ENCODE measurements around the gene PPP4R1.

PPP4R1 gene

DNA sequence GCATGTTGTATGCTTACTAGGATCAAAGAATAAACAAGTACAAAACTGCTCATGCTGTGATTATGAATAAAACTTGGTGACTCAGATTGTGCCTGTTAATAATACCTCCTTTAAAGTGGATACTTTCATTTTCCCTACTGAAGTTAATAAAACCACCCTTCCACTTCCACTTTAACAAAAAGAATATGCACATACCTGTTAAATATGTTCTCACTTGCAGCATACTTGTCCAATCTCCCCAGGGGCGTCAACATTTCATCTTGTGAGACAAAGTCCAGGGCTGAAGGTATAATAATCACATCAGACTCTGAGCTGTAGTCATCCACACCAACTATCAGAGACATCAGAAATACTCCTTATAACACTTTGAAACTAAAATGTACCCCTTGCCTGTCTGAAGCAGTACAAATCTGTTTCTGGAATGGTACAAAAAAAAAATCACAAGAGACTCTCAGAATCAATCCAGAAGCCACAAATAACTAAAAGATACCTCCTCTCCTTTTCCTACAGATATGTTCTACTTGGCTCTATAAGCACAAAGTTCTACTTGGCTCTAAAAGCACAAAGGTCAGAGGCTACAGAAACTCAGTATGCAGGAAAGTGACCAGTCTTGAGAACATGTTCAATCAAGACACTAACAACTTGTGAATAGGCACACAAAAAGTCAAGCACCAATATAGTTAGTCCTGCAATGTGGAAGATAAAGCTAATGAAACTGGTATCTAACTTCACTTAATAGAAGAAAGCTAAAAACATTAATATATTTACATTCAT lies 19.3 kb downstream of the PPP4R1 start:
- DNase-seq (ENCODE audit: low read depth), result no peak

DNA sequence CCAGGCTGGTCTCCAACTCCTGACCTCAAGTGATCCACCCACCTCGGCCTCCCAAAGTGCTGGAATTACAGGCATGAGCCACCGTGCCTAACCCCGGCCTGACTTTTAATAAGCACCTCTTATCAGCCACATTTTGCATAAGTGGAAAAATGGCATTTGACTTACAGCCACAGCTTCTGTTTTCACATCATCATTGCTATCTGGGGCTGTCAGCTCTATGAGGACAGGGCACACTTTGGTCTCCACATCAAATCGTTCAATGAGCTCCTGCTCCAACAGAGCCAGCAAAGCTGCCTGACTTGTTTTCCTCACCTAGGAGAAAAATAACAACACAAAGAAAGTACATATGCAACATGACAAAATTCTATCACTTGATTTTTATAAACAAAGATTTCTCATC lies 26.4 kb downstream of the PPP4R1 start:
- DNase-seq (ENCODE audit: low read depth), result no peak

DNA sequence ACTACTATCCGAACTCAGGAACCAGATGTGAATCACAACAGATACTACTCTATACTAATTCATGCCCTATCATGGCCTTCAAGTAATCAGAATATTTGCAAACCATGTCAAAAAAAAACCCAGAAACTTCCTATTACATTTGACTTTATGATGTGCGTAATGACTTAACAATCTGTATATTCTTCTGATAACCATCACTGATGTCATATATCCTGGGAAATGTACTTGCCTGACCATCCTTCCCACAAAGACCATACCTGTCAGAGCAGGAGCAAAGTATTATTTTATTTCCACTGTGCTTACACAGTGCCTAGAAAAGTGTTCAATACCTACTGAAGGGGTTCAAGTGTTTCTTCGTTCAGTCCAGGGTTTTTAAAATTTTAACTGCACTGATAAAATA lies 27.5 kb downstream of the PPP4R1 start:
- DNase-seq (ENCODE audit: low read depth), result peak; percentile 20

DNA sequence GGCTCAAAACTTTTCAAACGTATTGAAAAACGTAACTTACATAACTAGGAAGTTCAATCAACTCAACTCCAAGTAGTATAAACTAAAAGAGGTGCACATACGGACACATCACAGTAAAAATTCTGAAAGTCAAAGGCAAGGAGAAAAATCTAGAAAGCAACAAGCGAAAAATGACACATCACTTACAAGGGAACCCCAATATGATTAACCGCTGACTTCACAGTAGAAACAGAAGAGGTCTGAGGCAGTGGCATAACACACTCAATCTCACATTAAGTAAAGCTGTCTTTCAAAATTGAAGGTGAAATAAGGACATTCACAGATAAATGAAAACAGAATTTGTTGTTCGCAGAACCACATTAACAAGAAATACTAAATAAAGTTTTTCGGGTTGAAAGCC lies 32.7 kb downstream of the PPP4R1 start:
- DNase-seq (ENCODE audit: low read depth), result no peak

DNA sequence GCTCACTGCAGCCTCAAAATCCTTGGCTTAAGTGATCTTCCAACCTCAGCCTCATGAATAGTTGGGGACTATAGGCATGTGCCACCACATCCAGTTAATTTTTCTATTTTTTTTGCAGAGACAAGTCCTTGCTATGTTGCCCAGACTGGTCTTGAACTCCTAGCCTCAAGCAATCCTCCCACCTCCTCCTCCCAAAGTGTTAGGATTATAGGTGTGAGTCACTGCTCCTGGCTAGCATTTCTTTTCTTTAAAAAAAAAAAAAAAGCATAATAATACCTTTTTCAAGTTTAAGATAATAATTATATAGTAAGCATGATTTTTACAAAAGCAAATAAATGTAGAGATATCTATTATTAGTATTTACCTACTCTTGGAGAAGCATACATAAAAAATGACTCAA lies 36.1 kb downstream of the PPP4R1 start:
- peak; percentile 42 for DNase-seq (ENCODE audit: low read depth)

DNA sequence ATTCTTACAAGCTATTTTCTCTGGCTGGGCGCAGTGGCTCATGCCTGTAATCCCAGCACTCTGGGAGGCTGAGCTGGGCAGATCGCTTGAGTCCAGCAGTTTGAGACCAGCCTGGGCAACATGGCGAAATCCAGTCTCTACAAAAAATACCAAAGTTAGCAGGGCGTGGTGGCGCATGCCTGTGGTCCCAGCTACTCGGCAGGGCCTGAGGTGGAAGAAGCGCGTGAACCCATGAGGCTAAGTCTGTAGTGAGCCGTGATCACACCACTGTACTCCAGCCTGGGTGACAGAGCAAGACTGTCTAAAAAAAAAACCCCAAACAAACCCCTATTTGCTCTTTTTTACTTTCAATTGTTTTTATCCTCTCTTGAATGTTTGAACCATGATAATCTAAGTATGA lies 37.0 kb downstream of the PPP4R1 start:
- DNase-seq (ENCODE audit: low read depth), result peak; percentile 41

DNA sequence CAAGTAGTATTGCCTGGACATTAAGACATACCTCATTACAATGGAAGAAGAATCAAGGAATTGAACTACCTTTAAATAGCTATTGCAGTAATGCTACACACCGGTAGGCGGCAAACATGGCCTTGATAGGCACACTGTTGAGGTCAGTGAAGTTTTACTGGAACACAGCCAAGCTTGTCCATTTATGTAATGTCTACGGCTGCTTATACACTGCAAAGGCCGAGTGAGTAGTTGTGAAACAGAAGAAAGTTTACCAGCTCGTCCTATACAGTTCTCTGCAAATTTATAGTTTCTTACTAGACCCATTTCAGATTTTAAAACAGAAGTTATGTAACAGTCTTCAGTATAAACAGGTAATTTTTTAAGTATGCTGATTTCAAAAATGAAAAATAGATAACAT lies 38.8 kb downstream of the PPP4R1 start:
- DNase-seq (ENCODE audit: low read depth), result peak; percentile 98

DNA sequence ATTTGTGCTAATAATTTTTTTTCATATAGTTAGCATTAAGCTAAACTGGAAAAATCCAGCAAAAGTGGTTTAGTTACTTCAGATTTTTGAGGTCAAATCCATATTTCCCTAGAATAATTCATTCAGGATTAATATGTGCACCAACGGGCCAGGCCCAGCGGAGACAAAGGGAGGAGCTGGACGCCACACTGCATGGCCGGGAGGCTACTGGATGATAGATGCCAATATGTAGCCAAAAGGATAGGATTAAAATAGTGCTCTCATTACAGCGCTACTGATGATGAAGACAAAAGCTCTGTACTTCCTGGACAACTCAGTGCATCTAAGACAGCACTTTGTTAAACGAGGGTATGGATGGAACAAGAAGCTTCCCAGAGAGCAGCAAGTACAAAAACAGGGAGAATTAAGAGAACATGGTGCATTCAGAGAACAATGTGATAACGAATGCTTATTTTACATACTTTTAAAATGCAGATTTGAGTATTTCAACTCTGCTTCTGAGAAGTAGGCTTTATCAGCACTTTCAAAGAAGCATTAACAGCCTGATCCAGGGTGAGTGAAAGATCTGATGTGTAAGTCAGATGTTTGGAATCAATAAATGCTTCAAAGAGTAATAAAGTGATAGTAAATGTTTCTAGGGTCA lies 39.8 kb downstream of the PPP4R1 start:
- no peak for DNase-seq (ENCODE audit: low read depth)

DNA sequence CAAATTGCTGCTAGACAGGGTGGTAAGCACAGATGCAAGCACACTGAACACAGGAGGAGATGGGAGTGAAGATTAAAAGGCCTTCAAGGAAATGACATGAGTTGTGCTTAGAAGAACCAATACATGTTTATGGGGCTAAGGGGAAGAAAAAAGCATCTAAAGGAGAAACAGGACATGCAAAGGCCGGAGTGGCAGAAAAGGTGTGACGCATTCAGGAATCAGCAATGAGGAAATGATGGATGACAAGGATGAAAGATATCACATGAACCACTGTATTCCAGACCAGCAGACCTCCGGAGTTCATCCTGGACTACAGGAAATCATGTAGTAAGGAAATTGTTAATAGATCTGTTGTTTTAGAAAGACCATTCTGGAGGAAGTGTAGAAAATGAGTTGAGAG lies 42.8 kb downstream of the PPP4R1 start:
- no peak for DNase-seq (ENCODE audit: low read depth)

DNA sequence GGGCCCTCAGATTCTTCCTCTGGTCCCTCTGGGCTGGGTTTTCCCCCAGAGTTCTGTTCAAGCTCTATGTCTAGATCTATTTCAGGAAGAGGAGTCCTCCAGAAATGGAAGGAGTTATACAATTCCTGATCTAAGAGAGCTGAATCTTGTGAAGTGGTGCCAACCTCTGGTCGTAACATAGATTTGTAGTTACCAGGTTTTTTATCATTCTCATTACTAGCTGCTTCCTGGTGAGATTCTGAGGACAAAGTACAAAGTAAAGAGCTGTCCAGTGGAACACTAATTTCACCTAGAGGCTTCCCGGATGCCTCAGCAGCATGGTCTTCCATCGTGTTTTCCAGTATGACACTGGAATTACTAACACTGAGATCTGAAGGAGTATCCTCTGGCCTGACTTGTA lies 44.1 kb downstream of the PPP4R1 start:
- DNase-seq (ENCODE audit: low read depth), result no peak

DNA sequence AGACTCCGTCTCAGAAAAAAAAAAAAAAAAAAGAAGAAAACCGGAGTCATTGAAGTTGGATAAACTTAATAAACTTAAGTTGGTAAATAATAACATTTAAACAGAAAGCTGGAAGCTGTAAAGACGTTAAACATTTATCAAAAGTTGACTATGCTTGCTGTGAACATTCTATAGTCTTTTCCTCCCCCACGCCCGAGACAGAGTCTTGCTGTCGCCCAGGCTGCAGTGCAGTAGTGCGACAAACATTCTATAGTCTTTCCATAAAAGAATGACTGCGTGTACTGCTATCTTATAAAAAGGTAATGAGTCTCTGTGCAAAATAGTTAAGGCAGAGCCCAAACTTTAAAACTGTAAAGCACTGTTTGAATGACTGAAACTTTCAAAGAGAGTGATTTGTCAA lies 45.2 kb downstream of the PPP4R1 start:
- DNase-seq (ENCODE audit: low read depth), result no peak

DNA sequence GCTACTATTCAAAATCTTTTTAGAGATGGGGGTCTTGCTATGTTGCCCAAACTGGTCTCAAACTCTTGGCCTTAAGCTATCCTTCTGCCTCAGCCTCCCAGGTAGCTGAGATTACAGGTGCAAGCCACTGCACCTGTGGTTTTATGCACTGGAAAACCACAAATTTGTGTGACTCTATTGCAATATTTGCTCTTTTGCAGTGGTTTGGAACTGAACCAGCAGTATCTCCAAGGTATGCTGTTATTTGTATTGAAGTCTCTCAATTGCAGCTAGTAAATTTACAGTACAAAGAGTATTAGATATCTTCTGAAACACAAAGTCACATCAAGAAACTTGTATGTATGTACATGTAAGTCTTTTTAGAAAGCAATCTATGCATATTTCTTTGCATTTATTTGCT lies 46.2 kb downstream of the PPP4R1 start:
- no peak for DNase-seq (ENCODE audit: low read depth)

DNA sequence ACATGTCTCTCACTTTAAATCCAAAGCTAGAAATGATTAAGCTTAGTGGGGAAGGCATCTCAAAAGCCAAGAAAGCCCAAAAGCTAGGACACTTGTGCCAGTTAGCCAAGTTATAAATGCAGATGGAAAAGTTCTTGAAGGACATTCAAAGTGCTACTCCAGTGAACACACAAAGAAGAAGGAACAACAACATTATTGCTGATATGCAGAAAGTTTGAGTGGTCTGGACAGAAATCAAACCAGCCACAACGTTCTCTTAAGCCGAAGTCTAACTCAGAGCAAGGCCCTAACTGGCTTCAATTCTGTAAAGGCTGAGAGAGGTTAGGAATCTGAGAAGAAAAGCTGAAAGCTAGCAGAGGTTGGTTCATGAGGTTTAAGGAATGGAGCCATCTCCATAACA lies 49.0 kb downstream of the PPP4R1 start:
- DNase-seq (ENCODE audit: low read depth), result no peak

DNA sequence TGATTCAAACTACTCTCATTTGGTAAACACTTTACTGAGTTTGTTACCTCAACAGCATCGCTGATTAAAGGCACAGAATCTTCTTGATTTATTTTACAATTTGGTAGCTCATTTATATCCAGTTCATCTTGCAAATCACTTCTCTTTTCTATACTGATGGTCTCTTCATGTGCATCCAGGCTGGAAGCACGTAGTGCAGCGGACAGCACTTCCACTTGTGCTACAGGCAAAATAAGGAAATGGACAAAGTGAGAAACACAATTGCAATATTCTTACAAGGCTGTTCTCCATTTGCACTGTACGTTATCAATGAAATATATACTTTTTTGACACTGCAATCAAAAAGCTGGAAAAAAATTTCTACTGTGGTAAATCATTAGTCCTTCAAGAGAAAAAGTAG lies 51.0 kb downstream of the PPP4R1 start:
- no peak for DNase-seq (ENCODE audit: low read depth)

DNA sequence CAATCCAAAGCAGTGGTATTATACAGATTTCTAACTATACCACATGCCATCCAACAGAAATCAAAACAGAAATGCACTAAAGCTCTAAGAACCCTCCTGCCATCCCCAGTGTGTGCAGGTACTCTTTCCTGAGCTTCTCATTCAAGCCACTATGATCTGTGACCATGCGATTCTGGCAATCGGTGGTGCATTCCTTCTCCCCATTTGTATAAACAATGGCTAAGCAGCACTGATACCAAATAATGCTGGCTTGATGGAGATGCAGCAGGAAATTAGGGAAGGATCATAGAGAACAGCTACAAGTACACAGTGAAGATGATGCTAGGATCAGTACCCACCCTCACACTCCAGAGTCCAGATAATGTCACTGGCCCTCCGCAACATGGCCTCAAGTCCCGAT lies 51.8 kb downstream of the PPP4R1 start:
- DNase-seq (ENCODE audit: low read depth), result no peak

DNA sequence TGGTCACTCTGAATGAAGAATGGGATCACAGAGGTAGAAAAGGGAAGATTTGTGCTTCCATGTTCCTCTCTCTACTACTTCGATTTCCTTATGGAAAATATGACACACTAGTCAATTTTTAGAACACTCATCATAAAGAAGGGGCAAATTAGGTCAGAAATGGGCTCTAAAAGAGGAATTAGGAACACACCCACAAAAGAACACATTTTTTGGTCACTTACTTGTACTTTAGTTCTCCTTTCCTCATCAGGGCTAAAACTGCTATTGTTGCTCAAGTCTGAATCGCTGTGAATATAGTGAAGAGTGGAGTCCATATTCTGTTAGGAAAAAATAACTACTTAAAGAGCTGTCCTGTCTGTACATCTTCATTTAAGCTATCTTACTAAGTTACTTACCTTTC lies 52.6 kb downstream of the PPP4R1 start:
- DNase-seq (ENCODE audit: low read depth), result no peak

DNA sequence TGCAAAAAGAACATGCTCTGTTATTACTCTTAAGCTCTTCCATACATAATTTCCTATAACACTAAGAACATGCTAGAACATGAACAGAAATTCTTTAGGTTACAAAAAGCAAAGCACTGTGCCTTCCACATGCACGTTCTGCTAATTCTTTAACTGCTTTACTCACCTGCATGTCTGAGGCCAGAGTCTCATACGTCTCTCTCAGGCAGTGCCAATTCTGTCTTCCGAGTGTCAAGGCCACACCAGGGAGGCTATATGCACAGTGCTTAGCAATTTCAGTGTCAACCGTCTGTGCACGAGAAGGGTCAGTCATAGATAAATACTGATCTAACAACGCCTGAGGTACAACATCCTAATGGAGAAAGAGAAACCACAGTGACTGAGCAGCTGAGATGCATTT lies 55.1 kb downstream of the PPP4R1 start:
- DNase-seq (ENCODE audit: low read depth), result no peak

DNA sequence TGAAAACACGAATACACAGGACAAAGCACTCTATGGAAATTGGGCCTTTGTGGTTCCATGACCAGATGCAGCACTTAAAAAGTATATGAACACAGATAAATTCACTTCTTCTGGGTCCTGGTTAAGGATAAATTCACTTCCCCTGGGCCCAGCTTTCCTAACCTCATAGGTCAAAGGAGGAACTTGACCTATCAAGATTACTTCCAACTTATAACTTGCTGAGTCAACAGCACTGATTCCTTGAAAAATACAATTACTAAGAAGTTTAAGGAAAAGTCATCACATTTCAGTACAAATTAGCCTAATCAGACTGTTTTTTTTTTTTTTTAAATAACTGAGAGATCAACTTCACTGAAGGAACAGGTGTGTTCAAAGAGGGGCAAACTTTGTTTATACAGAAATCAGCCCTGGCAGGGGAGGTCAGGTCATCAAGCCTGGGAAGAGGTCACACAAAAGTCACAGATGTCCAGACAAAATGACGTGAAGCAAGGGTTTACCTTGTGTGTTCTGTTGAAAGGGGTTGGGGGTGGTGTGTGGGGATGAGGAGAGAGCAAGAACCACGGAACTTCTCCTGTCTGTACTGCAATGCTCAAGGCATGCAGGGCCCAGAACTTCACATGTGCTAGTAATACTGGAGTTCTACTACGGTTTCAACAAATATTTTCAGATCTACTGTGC lies 55.8 kb downstream of the PPP4R1 start:
- no peak for DNase-seq (ENCODE audit: low read depth)

DNA sequence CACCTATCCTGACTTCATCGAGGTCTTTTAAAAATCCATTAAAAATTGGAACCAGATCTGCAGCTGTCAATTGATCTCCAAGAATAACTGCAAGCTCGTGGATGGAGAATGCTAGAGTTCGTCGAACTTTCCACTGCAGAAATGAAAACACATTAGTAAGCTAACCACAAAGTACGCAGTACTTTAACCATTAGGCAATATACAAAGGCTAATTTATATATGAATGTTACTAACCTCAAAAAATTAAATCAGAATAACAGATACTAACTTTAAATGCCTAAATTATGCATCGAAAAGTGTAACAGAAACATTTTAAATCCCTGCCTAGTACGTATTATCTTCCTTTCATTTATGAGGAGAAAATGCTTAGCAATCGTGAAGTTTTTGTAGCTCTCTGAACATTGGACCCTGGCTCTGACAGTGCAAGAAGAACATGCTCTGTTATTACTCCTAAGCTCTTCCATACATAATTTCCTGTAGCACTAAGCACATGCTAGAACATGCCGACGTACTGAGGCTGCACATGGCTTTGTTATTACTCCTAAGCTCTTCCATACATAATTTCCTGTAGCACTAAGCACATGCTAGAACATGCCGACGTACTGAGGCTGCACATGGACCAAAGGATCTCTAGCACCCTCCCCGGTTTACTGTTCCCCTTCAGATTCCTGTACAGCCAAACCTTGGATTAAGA lies 57.0 kb downstream of the PPP4R1 start:
- DNase-seq (ENCODE audit: low read depth), result peak; percentile 20

DNA sequence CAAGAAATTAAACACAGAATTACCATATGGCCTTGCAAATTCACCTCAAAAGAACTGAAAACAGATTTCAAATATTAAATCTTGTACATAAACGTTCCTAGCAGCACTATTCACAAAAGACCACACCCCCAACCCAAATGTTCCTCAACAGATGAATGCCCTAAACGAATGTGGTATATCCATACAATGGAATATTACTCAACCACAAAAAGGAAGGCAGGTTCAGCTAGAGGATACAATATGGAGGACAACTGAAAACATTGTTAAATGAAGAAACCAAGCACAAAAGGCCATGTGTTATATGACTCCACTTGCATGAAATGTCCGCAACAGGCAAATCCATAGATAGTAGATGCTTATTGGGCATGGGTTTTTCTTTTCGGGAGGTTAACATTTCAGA lies 61.7 kb downstream of the PPP4R1 start:
- DNase-seq (ENCODE audit: low read depth), result no peak

DNA sequence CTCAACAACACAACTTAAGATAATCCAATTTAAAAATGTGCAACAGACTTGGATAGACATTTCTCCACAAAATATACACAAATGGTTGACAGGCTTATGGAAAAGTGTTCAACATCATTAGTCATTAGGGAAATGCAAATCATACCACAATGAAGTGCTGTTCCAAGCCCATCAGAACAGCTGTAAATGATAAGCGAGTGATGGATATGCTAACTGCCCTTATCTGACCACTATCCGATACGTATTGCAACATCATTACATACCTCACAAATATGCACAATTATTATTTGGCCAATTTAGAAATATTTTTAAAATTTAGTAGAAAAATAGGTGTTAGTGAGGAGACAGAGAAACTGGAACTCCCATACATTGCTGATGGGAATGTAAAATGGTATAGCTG lies 62.2 kb downstream of the PPP4R1 start:
- DNase-seq (ENCODE audit: low read depth), result peak; percentile 86

DNA sequence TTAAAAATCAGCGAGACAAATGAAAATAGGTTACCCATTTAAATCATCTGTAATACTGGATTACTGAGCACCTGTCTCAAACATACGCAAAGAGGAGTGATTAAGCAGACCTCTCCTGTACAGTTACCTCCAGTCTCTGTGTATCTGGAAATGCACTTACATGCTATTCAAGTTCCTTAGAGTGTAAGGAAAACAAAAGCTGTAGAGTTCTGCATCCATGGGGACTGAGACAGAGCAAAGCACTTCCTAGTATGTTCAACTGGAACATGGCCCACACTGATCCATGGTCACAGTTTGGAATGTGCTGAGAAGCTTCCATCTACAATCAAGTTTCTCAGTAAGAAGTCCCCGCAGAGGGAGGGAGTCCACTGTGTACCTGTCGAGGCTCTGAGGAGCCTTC lies 63.9 kb downstream of the PPP4R1 start:
- DNase-seq (ENCODE audit: low read depth), result no peak

DNA sequence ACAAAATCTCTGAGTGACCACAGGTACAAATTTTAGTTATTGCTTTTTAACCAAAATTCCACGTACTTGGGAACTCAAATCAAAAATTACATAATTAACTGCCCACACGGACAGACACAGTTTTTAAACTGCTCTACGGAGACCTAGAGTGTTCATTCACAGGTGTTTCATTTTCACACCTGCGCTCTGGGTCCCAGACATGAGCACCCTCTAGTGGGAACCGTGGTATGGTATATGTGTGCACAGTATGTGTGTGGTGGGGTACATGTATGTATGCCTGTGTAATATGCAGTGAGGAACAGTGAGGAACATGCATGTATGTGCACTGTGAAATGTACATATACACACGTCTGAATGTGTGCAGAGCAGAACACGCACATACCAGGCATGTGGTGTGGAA lies 65.0 kb downstream of the PPP4R1 start:
- no peak for DNase-seq (ENCODE audit: low read depth)

Data from amniotic epithelial cell (primary cell).